NCI-H1694 (cell line): ENCODE data around the gene ZACN.
"Not testable (repeated sequence)": the region's sequence is repeated elsewhere in the genome, so short reads cannot be mapped to it uniquely, and the experiment has no call there.

Experiments used
- DNase-seq: peaks from one replicate; lab custom pipeline; 2025; lab: John Stamatoyannopoulos, UW

The ZACN gene

GRCh38 chr17:76054112-76054476 lies 24.9 kb upstream of the ZACN start:
- DNase-seq: no peak

GRCh38 chr17:76056882-76057281 lies 22.1 kb upstream of the ZACN start:
- DNase-seq: no peak

- not testable (repeated sequence) for DNase-seq
Measured at GRCh38 chr17:76058264-76058663, 20.7 kb upstream of the ZACN start.

GRCh38 chr17:76063875-76064546 lies 15.0 kb upstream of the ZACN start:
- DNase-seq: no peak

GRCh38 chr17:76065775-76066174 lies 13.2 kb upstream of the ZACN start:
- no peak for DNase-seq

GRCh38 chr17:76071531-76072147 lies 7.3 kb upstream of the ZACN start:
- DNase-seq: no peak

GRCh38 chr17:76072148-76072858 lies 6.7 kb upstream of the ZACN start, which contains the start of gene SRP68:
TSS of gene SRP68 (minus strand) at chr17:76072517. CDS start at chr17:76072491, 26 bp downstream.
- DNase-seq: peak; percentile 74

GRCh38 chr17:76074390-76075363 lies 4.3 kb upstream of the ZACN start, which contains the start of gene GALR2:
TSS of gene GALR2 (plus strand) at chr17:76074781. CDS start at chr17:76074884, 103 bp downstream.
- no peak for DNase-seq

- DNase-seq: no peak
Measured at GRCh38 chr17:76075364-76076145, 3.4 kb upstream of the ZACN start.

GRCh38 chr17:76076146-76076764 lies 2.7 kb upstream of the ZACN start:
- DNase-seq: no peak

- DNase-seq: no peak
Measured at GRCh38 chr17:76076765-76077583, 2.0 kb upstream of the ZACN start.

GRCh38 chr17:76077584-76078110 lies 1.3 kb upstream of the ZACN start:
- no peak for DNase-seq

GRCh38 chr17:76078370-76078769 lies 612 bp upstream of the ZACN start:
- not testable (repeated sequence) for DNase-seq

- no peak for DNase-seq
Measured at GRCh38 chr17:76079535-76079955, 563 bp downstream of the ZACN start.

GRCh38 chr17:76079956-76080767 lies 1.2 kb downstream of the ZACN start:
- no peak for DNase-seq

- no peak for DNase-seq
Measured at GRCh38 chr17:76080768-76081287, 1.8 kb downstream of the ZACN start.

- no peak for DNase-seq
Measured at GRCh38 chr17:76081295-76082210, 2.6 kb downstream of the ZACN start.
